Measurements from ENCODE around the gene KIAA0319L.

KIAA0319L gene

DNA sequence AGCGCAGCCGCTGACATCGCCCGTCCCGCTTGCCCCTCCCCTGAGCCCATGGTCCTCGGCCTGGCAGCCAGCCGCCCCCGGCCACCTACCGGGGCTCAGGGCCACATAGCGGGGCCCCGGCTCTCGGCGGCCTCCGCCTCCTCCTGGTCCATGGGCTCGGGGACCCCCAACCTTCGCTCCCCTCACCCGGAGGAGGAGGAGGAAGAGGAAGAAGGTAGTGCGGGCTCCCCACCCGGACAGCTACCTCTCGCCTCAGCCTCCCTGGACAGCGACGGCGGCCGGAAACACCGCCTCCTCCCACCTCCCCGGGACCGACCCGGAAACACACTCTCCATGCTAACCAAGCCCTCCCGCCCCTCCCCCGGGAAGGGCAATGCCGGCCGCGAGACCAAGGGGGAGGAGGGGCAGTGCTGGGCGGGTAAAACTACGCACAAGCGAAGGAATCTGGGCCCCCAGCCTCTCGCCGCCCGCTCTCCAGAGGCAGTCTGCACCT lies at the start of gene KIAA0319L:
Gene KIAA0319L, minus strand, starts transcription at position 286 of the 493 bp plus-strand sequence. CDS start 2,912 bp downstream, outside the sequence.
- in situ Hi-C loops (cut with MboI; ENCODE audit: low sequenced_read_pairs, unreplicated experiment) = no loop called here
- DNase-seq (ENCODE audit: low spot score) = peak; percentile 93
- no peak for TF ChIP-seq CTCF (IDR thresholded peaks at IDR 0.05; ENCODE audit: borderline replicate concordance, control extremely low read depth, extremely low read depth, insufficient read depth, missing control alignments)

GRCh38 chr1:35605867-35606182 lies 48.6 kb upstream of the KIAA0319L start:
- in situ Hi-C loops (cut with MboI; ENCODE audit: low sequenced_read_pairs, unreplicated experiment) = no loop called here
- no peak for DNase-seq (ENCODE audit: low spot score)
- TF ChIP-seq CTCF (IDR thresholded peaks at IDR 0.05; ENCODE audit: borderline replicate concordance, control extremely low read depth, extremely low read depth, insufficient read depth, missing control alignments) = no peak

GRCh38 chr1:35605071-35605866 lies 48.1 kb upstream of the KIAA0319L start:
- in situ Hi-C loops (cut with MboI; ENCODE audit: low sequenced_read_pairs, unreplicated experiment) = no loop called here
- no peak for DNase-seq (ENCODE audit: low spot score)
- no peak for TF ChIP-seq CTCF (IDR thresholded peaks at IDR 0.05; ENCODE audit: borderline replicate concordance, control extremely low read depth, extremely low read depth, insufficient read depth, missing control alignments)

- in situ Hi-C loops (cut with MboI; ENCODE audit: low sequenced_read_pairs, unreplicated experiment) = no loop called here
- DNase-seq (ENCODE audit: low spot score) = no peak
- TF ChIP-seq CTCF (IDR thresholded peaks at IDR 0.05; ENCODE audit: borderline replicate concordance, control extremely low read depth, extremely low read depth, insufficient read depth, missing control alignments) = no peak
These were observed 46.7 kb upstream of the KIAA0319L start for GRCh38 chr1:35603941-35604340.

- TF ChIP-seq CTCF (IDR thresholded peaks at IDR 0.05; ENCODE audit: borderline replicate concordance, control extremely low read depth, extremely low read depth, insufficient read depth, missing control alignments) = no peak
- DNase-seq (ENCODE audit: low spot score) = no peak
- in situ Hi-C loops (cut with MboI; ENCODE audit: low sequenced_read_pairs, unreplicated experiment) = no loop called here
These were observed 46.3 kb upstream of the KIAA0319L start for GRCh38 chr1:35603468-35603867.

GRCh38 chr1:35600593-35600992 lies 43.4 kb upstream of the KIAA0319L start:
- TF ChIP-seq CTCF (IDR thresholded peaks at IDR 0.05; ENCODE audit: borderline replicate concordance, control extremely low read depth, extremely low read depth, insufficient read depth, missing control alignments) = no peak
- DNase-seq (ENCODE audit: low spot score) = no peak
- in situ Hi-C loops (cut with MboI; ENCODE audit: low sequenced_read_pairs, unreplicated experiment) = no loop called here

All from GM13976 (cell line).